NCI-H1694 (cell line): ENCODE measurements around the gene DNAH9.

Source experiments
- DNase-seq: peaks from one replicate; lab custom pipeline; 2025; lab: John Stamatoyannopoulos, UW

Gene DNAH9

GRCh38 chr17:11768981-11769380, 170.7 kb downstream of the DNAH9 start:
- no peak for DNase-seq

DNA sequence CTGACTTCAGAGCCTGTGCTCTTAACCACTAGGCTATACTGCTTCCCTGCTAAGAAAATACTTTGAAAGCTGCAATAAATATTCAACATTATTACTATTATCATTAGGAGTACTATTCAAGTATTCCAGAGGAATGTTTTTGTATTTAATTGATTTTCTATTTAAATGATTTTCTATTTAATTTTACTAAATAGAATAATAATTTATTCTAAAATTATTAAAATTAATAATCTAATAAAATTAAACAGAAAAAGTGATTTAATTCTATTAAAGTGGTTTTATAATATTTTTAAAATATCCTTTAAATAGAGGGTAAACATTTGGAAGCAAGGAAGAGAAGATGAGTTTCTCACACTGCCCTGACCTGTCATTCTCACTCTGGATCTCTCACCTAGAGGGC, 173.8 kb downstream of the DNAH9 start:
- no peak for DNase-seq

DNA sequence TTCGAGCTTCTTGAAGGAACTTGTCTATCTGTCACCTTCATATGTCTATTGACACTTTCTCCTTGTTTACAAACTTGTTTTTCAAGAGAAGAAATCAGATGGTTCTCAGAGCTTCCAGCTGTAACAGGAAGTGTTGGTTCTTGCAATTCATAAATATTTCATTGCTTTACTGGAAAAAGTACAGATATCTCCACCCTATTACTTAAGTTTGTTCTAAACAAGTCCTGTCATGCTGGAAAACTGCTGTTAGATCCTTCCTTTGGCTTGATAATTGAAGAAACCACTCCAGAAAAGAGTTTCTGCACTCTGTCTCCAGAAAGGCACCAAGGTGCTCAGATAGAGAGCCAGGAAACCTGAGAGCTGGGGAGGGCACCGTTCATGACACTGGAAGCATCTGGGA, 181.6 kb downstream of the DNAH9 start:
- DNase-seq = no peak

DNA sequence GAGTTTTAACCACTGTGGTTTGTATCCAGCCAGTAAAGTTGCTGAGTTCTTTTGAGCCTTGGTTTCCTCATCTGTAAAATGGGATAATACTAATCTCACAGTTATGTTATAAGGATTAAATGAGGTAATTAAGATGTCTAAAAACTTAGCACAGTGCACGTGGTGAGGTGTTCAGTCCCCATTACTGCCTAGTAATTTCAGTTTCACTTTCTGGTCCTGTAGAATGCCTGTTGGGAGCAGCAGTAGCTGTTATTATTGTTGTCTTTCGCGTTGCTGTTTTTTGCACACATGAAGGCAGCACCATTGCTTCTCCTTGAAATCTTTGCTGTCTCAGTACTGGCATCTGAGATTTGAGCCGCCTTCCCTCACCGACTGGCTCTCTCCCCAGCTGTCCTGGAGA, 182.4 kb downstream of the DNAH9 start:
- DNase-seq = no peak

GRCh38 chr17:11786711-11787438, 188.6 kb downstream of the DNAH9 start:
- no peak for DNase-seq

DNA sequence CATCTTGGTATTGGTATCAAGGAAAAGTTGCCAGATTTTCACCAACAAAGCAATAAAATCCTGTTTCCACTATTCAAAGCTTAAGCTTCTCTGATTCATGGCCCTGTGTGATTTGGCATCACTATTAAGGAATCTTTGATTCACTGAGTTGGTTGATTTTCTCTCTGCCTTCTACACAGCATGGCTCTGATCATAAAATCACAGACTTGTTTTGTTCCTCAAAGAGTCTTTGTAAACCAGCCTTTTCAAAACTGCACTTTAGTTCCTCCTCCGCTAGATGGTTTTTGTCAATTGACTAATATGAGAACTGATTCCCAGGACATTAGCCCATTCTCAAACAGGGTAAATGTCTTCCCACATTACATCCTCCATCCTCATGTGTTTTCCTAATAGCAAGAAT, 197.6 kb downstream of the DNAH9 start:
- no peak for DNase-seq

DNA sequence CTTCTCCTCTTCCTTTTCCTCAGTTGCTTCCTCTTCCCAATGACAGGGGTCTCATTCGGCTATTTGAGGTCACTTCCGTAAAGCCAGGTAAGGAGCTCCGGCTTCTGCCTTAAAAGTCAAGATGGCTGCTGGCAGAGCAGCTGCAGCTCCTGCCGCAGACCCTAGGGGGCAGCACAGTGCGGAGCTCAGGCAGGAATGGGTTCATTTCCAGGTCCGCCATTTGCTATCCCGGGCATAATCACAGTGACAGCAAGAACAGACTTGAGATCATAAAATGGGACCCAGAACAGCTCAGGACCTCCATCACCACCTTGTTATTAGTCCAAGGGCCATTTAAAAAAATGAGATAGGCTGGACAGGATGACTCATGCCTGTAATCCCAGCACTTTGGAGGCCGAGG, 199.5 kb downstream of the DNAH9 start:
- DNase-seq = peak; percentile 9

- DNase-seq = no peak
Measured at GRCh38 chr17:11803231-11803969, 205.1 kb downstream of the DNAH9 start.

GRCh38 chr17:11805138-11805537, 206.9 kb downstream of the DNAH9 start:
- no peak for DNase-seq

DNA sequence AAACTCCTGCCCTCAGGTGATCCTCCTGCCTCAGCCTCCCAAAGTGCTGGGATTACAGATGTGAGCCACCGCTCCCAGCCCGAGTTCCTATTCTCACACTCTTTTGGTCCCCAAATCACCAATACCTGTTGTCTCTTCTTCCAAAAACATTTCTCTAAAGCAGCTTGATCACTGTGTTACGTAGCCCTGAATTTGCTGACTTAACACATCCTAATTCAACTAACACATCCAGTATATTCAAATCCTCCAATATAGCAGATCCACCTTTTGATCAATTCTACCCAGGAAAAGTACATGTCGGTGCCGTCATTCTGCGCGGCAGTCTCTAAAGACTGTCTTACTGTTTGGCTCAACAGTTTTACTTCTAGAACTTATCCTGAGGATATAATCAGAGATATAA, 207.7 kb downstream of the DNAH9 start:
- no peak for DNase-seq

GRCh38 chr17:11807606-11808005, 209.3 kb downstream of the DNAH9 start:
- no peak for DNase-seq

GRCh38 chr17:11813278-11813677, 215.0 kb downstream of the DNAH9 start:
- DNase-seq = no peak

- DNase-seq = no peak
Measured at GRCh38 chr17:11813871-11814270, 215.6 kb downstream of the DNAH9 start.

DNA sequence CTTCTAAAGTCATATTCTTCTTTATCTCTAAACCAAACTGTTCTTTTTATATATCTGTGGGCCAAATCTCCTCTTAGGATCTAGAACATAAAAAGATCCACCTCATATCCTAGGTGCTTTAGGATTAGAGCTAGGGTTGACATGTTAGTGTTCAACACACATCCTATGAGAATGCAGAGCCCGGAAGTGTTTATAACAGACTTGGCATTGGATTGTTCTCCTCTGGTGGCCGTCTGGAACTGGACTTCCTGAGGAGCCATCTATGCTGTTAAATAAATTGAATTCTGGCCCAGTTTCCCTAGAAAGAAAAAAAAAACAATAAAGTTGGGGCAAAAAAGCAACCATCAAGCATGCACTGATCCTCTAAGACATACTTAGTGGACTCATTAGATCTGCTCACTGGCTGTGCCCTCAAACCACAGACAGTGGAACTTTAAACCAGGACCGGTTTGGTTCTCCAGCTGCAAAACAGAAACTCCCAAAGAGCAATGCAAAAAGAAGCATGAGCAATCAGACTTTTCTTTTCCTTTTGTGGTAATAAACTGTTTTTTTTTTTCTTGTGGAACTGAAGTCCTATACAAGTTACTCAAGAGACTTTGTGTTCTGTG, 216.5 kb downstream of the DNAH9 start:
- DNase-seq = no peak

- DNase-seq = no peak
Measured at GRCh38 chr17:11816409-11816808, 218.1 kb downstream of the DNAH9 start.

- no peak for DNase-seq
Measured at GRCh38 chr17:11823862-11824261, 225.6 kb downstream of the DNAH9 start.

DNA sequence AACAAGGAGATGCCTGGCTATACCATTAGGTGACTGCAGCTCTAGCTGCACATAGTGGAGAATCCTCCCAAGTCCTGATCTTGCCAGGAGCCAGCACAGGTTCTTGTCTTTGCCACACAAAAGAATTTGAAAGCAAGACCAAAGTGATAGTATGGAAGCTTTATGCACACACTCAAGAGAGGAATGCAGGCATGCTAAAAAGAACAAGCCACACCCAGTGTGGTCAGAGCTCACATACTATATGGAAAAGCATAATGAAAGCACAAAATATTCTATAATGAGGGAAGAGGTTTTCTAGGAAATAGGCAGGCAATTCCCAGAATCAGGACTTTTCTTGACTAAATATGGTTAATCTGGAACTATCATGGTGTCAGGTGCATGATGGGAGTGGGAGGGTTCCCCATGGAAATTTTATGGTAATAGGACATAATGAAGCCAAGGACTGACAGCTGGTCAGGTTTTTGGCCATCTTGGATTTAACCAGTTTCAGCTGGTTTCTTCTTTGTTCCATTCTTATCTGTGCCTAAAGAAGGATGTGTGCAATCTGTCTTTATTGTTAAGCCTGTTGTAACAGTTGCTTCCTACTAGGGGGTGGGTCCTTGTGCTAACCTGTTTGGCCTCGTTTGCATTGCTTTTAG, 227.4 kb downstream of the DNAH9 start:
- DNase-seq = no peak

DNA sequence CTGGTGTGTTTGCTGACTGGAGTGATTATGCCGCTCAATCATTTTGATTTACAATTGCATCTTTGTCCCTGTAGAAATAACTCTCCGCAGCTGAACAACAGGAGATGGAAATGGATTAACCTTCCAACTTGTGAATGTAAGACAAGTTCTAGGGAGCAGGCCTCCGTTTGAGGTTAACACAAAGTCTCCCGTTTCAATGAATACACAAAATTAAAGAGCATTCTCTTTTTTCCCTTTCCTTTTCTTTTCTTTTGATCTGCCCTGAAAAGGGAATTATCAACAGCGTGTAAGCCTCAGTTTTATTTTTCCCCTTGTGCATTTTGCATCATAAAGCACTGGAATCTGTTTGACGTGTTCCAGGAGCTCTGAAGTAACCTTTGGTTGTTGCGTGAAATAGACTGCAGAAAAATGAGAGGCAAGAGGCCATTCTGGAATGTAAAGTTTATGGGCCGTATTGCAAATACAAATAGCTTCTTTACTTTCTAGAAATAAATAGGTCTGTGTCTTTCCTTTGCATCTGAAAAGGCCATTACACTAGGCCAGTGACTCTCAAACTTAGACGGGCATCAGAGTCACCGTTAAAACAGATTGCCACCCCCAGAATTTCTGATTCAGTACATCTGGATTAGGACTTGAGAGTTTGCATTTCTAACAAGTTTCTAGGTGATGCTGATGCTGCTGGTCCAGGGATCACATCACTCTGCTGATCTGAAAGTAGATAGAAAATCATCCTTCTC, 234.3 kb downstream of the DNAH9 start:
- DNase-seq = no peak

GRCh38 chr17:11836508-11836907, 238.2 kb downstream of the DNAH9 start:
- DNase-seq = no peak

DNA sequence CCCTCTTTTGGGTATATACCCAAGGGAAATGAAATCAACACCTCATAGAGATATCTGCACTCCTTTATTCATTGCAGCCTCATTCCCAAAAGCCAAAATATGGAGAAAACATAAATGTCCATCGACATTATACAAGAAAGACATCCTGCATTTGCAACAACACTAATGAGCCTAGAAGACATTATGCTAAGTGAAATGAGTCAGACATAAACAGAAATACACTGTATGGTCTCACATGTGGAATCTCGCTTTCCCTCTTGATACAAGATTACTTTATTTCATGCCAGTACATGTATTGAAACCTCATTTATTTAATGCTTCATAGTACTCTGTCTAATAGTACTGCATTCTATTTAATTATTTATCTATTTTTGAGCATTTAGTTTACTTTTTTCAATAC, 241.8 kb downstream of the DNAH9 start:
- no peak for DNase-seq

- DNase-seq = no peak
Measured at GRCh38 chr17:11840831-11841230, 242.6 kb downstream of the DNAH9 start.

GRCh38 chr17:11848330-11848729, 250.1 kb downstream of the DNAH9 start:
- no peak for DNase-seq
